H9 (cell line): Measurements from ENCODE around the gene CARD8. TPM values are rescaled to one million over a fixed set of nuclear protein-coding genes. Genes with fewer than 3 reads are reported as not detected.

Experiments
- DNase-seq: peaks from one replicate; pipeline ENCODE4 v3.0.0-alpha.2; 2017
- H2AFZ ChIP-seq: one replicate; pipeline ENCODE4 v1.6.1; 2013; ENCODE audit warnings: mild to moderate bottlenecking, low read length, control low read depth, moderate library complexity
- H2AK5ac ChIP-seq: 2 replicates; pipeline ENCODE4 v1.6.1; 2013; ENCODE audit warnings: low read length, control low read depth, mixed read lengths; ENCODE audit not compliant: insufficient read length
- H2BK120ac ChIP-seq: one replicate; pipeline ENCODE4 v1.6.1; 2013; ENCODE audit warnings: low read depth, mild to moderate bottlenecking, low read length, control low read depth, inconsistent platforms; ENCODE audit not compliant: poor library complexity, severe bottlenecking
- H2BK12ac ChIP-seq: 2 replicates; pipeline ENCODE4 v1.6.1; 2013; ENCODE audit warnings: low read length, control low read depth, mixed read lengths, low read depth; ENCODE audit not compliant: insufficient read length
- H2BK15ac ChIP-seq: 2 replicates; pipeline ENCODE4 v1.6.1; 2013; ENCODE audit warnings: low read depth, low read length, control low read depth
- H2BK20ac ChIP-seq: one replicate; pipeline ENCODE4 v1.6.1; 2013; ENCODE audit warnings: low read depth, mild to moderate bottlenecking, low read length, control low read depth, inconsistent platforms; ENCODE audit not compliant: poor library complexity, severe bottlenecking
- H2BK5ac ChIP-seq: 2 replicates; pipeline ENCODE4 v1.6.1; 2013; ENCODE audit warnings: low read length, control low read depth, mixed read lengths; ENCODE audit not compliant: insufficient read length
- H3K14ac ChIP-seq: 2 replicates; pipeline ENCODE4 v1.6.1; 2013; ENCODE audit warnings: low read length, control low read depth; ENCODE audit not compliant: insufficient read depth
- H3K18ac ChIP-seq: 2 replicates; pipeline ENCODE4 v1.6.1; 2013; ENCODE audit warnings: low read depth, mild to moderate bottlenecking, mixed read lengths, low read length, control low read depth; ENCODE audit not compliant: insufficient read length
- H3K23ac ChIP-seq: 2 replicates; pipeline ENCODE4 v1.6.1; 2013; ENCODE audit warnings: low read length, control low read depth, mixed read lengths, low read depth; ENCODE audit not compliant: insufficient read length
- H3K23me2 ChIP-seq: 2 replicates; pipeline ENCODE4 v1.6.1; 2013; ENCODE audit warnings: low read depth, mild to moderate bottlenecking, mixed read lengths, low read length, control low read depth; ENCODE audit not compliant: insufficient read length, poor library complexity, severe bottlenecking
- H3K27ac ChIP-seq: 2 replicates; pipeline ENCODE4 v1.5.1; 2013; ENCODE audit warnings: low read length, control low read depth, mixed read lengths, low read depth; ENCODE audit not compliant: insufficient read length
- H3K27me3 ChIP-seq: 2 replicates; pipeline ENCODE4 v1.6.1; 2013; ENCODE audit warnings: low read length, control low read depth, inconsistent platforms; ENCODE audit not compliant: insufficient read depth
- H3K4ac ChIP-seq: 2 replicates; pipeline ENCODE4 v1.6.1; 2013; ENCODE audit warnings: low read depth, mild to moderate bottlenecking, control low read depth, inconsistent platforms, low read length, moderate library complexity
- H3K4me1 ChIP-seq: 2 replicates; pipeline ENCODE4 v1.6.1; 2013; ENCODE audit warnings: low read length, control low read depth, inconsistent platforms; ENCODE audit not compliant: insufficient read depth
- H3K4me2 ChIP-seq: 2 replicates; pipeline ENCODE4 v1.6.1; 2013; ENCODE audit warnings: low read length, control low read depth, mixed read lengths; ENCODE audit not compliant: insufficient read length, insufficient read depth
- H3K56ac ChIP-seq: 2 replicates; pipeline ENCODE4 v1.6.1; 2013; ENCODE audit warnings: low read depth, mild to moderate bottlenecking, mixed read lengths, low read length, control low read depth; ENCODE audit not compliant: insufficient read length
- H3K79me1 ChIP-seq: 2 replicates; pipeline ENCODE4 v1.6.1; 2013; ENCODE audit warnings: low read depth, mild to moderate bottlenecking, moderate library complexity, low read length, control low read depth, inconsistent platforms; ENCODE audit not compliant: insufficient read depth, poor library complexity, severe bottlenecking
- H3K79me2 ChIP-seq: 2 replicates; pipeline ENCODE4 v1.6.1; 2013; ENCODE audit warnings: low read length, control low read depth, inconsistent platforms; ENCODE audit not compliant: insufficient read depth
- H3K9ac ChIP-seq: 2 replicates; pipeline ENCODE4 v1.6.1; 2013; ENCODE audit warnings: low read length, control low read depth, mixed read lengths; ENCODE audit not compliant: insufficient read length; ENCODE audit errors: extremely low read depth
- H3K9me3 ChIP-seq: one replicate; pipeline ENCODE4 v1.6.1; 2013; ENCODE audit warnings: low read depth, low read length, inconsistent platforms; ENCODE audit not compliant: control insufficient read depth
- H3T11ph ChIP-seq: one replicate; pipeline ENCODE4 v1.6.1; 2013; ENCODE audit warnings: mild to moderate bottlenecking, low read length, control low read depth, inconsistent platforms
- H4K20me1 ChIP-seq: one replicate; pipeline ENCODE4 v1.6.1; 2013; ENCODE audit not compliant: control insufficient read depth, insufficient read length, insufficient read depth
- H4K5ac ChIP-seq: 2 replicates; pipeline ENCODE4 v1.6.1; 2013; ENCODE audit warnings: low read depth, mild to moderate bottlenecking, mixed read lengths, low read length, control low read depth; ENCODE audit not compliant: insufficient read length
- H4K8ac ChIP-seq: replicated peaks from 2 replicates; pipeline ENCODE4 v1.6.1; 2013; ENCODE audit warnings: low read length, control low read depth, mixed read lengths, low read depth; ENCODE audit not compliant: insufficient read length
- H4K91ac ChIP-seq: 2 replicates; pipeline ENCODE4 v1.6.1; 2013; ENCODE audit warnings: low read depth, mild to moderate bottlenecking, moderate library complexity, mixed read lengths, low read length, control low read depth; ENCODE audit not compliant: insufficient read length
- H3K27ac Mint-ChIP-seq, 3 experiments: 2 replicates in 2 of 3; 3 replicates in 1 of 3; pipeline ENCODE4 v1.8.0; 2020 to 2021; ENCODE audit warnings: mixed read lengths in 3 of 3, mild to moderate bottlenecking in 1 of 3, moderate library complexity in 1 of 3
- H3K27me3 Mint-ChIP-seq: 2 replicates; pipeline ENCODE4 v1.8.0; 2021; ENCODE audit warnings: low read depth, mild to moderate bottlenecking, moderate library complexity, mixed read lengths
- H3K36me3 Mint-ChIP-seq, 3 experiments: 2 replicates in 2 of 3; 3 replicates in 1 of 3; pipeline ENCODE4 v1.8.0; 2020 to 2021; ENCODE audit warnings: low read depth in 3 of 3, mixed read lengths in 3 of 3; ENCODE audit not compliant: insufficient read depth in 1 of 3
- H3K4me1 Mint-ChIP-seq, 2 experiments: 2 replicates each; pipeline ENCODE4 v1.8.0; 2020; ENCODE audit warnings: mixed read lengths in 2 of 2
- H3K4me3 Mint-ChIP-seq, 2 experiments: 2 replicates in 1 of 2; 3 replicates in 1 of 2; pipeline ENCODE4 v1.8.0; 2020 to 2021; ENCODE audit warnings: mild to moderate bottlenecking in 2 of 2, mixed read lengths in 2 of 2, moderate library complexity in 1 of 2
- H3K9me3 Mint-ChIP-seq, 2 experiments: 2 replicates in 1 of 2; 3 replicates in 1 of 2; pipeline ENCODE4 v1.8.0; 2020; ENCODE audit warnings: mild to moderate bottlenecking in 2 of 2, mixed read lengths in 2 of 2, moderate library complexity in 1 of 2
- CTCF ChIP-seq: fragments of 200-600 bp; sonication (generic); conservative IDR thresholded peaks from 3 replicates; pipeline ENCODE4 v1.8.0; 2021; ENCODE audit warnings: antibody characterized with exemption, mild to moderate bottlenecking
- WGBS: extraction: QIAGEN DNeasy Blood & Tissue Kit; methylation state at CpG from one replicate; pipeline ENCODE4 v1.1.7; 2013; ENCODE audit warnings: missing lambda C conversion rate, low lambda C conversion rate, mixed read lengths; ENCODE audit not compliant: insufficient read length; ENCODE audit errors: extremely low coverage; 5-methylcytosine and 5-hydroxymethylcytosine counted together
- total RNA-seq: library from RNA; stranded (reverse); gene quantifications from 2 replicates; pipeline ENCODE4 v1.2.1, GENCODE V29; 2021

CARD8 gene
- total RNA-seq, 1 experiment from 2014 or later, result 21.0 TPM

- no peak overlapping the region for H4K91ac ChIP-seq
- no peak overlapping the region for H3T11ph ChIP-seq
These were observed 45.7 kb downstream of the CARD8 start for GRCh38 chr19:48210005-48210404.

More at GRCh38 chr19:48210005-48210404, 45.7 kb downstream of the CARD8 start:
- Histone ChIP-seq H2BK15ac (no peak overlapping the region), H2BK5ac (no peak overlapping the region), H3K23ac (no peak overlapping the region), H3K18ac (no peak overlapping the region), H3K4ac (no peak overlapping the region), H2AFZ (no peak overlapping the region), H3K4me2 (no peak overlapping the region), H3K23me2 (no peaks in the 10 kb centered on the region), H3K27me3 (no peaks in the 10 kb centered on the region), H4K5ac (no peak overlapping the region), H2BK12ac (no peak overlapping the region), H3K14ac (no peak overlapping the region), H3K4me1 (no peaks in the 10 kb centered on the region), H2BK20ac (no peak overlapping the region), H3K79me1 (no peaks in the 10 kb centered on the region), H3K9ac (no peak overlapping the region), H4K20me1 (no peaks in the 10 kb centered on the region), H3K9me3 (no peaks in the 10 kb centered on the region), H3K56ac (no peak overlapping the region), H4K8ac (no peak overlapping the region), H3K27ac (no peak overlapping the region), H2BK120ac (no peak overlapping the region), H2AK5ac (no peak overlapping the region), H3K79me2 (no peaks in the 10 kb centered on the region)
- Mint-ChIP-seq H3K4me3 (no peak overlapping the region), H3K27ac (no peak overlapping the region), H3K4me1 (no peaks in the 10 kb centered on the region), H3K36me3 (peaks cover 0 to 4% (median 0%) of the 10 kb centered on the region in 3 experiments; a peak in 4 of 7 replicates), H3K27me3 (peaks cover 2% of the 10 kb centered on the region), H3K9me3 (peaks cover 0 to 2% of the 10 kb centered on the region in 2 experiments; a peak in 1 of 5 replicates)
- no peak for TF ChIP-seq CTCF
- DNase-seq, result no peak
- no CpG with 5 or more reads among the region's 3 CpGs for WGBS
